KG1 (cell line): ENCODE results near the gene TNS1.
"Not testable (repeated sequence)": the region's sequence is repeated elsewhere in the genome, so short reads cannot be mapped to it uniquely, and the experiment has no call there.

ENCODE experiments used
- DNase-seq: peaks from one replicate; lab custom pipeline; 2025; lab: John Stamatoyannopoulos, UW

The TNS1 gene

DNA sequence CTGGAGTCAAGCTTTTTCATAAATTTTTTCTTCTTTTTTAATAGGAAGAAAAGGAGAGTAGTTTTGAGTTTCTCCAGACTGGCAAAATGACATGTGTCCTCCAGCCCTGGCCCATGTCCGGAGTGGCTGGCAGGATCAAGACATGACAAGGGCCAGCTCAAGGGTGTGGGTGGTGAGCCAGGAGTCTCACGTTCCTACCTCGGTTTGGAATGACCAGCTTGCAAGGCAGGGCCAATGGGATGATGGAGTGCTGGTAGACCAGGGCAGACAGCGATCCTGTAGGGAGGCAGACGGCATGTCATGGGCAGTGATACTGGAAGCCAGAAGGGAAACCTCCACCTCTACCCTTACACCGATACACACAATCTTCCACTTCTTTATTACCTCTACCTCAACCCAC, 190.6 kb downstream of the TNS1 start:
- no peak for DNase-seq

DNA sequence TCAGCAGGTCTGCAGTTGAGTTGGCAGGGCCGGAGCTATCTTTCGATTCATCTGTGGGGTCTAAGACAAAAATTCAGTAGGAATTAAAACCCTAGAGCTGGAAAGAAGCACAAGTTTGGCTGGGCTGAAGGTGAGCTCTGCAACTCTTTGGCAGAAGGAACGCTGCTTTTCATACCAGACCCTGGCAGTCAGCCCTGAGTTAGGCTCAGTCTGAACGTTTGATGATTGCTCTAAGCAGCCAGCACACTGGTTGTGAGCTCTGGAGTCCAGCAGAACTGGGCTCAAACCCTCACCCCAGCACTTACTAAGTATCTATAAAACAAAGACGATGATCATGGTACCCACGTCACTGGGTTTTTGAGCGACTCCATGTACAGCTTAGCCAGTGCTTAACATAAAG, 192.5 kb downstream of the TNS1 start:
- no peak for DNase-seq

DNA sequence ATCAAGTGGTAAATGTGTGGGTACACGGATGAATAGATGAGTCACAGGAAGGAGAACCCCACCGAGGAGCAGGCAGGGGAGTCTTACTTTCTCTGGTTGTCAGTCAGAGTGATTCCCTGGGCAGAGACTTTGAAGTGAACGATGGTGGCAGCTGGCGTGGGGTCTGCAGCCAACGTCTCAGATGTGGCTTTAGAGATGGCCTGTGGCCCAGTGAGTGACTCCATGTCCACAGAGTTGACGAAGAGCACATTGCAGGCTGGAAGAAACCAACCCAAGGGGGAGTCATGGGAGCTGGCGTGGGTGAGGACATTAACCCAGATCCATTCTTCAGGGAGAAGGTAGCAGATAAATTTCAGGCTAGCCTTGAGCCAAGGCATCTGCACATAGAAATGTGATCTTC, 193.1 kb downstream of the TNS1 start:
- no peak for DNase-seq

DNA sequence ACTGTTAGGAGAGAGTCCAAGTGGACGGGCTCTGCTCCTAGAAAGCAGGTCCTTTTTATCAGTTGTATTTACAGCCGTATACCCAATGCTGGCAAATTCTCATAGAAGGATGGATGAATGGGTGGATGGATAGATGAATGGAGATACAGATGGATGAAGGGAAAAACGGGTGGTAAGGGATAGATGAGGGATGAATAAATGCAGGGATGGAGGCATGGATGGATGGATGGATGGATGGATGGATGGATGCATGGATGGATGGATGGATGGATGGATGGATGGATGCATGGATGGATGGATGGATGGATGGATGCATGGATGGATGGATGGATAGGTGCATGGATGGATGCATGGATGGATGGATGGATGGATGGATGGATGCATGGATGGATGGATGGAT, 193.8 kb downstream of the TNS1 start:
- not testable (repeated sequence) for DNase-seq

DNA sequence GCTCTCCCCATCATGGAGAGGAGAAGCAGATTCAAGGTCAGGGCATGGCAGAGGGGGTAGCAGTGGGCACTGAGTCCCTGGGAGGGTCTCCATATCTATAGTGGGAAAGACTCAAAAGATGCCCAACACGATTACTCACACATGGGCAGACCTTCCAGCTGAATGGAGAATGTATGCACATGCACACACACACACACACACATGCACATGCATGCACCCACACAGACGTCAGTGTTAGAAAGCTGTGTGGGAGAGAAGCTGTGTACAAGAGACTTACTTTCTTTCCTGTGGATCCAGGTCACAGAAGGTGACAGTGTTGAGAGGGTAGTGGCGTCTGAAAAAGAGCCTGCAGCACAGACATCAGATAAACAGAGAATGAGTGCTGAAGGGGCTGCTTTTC, 194.5 kb downstream of the TNS1 start:
- DNase-seq: no peak

DNA sequence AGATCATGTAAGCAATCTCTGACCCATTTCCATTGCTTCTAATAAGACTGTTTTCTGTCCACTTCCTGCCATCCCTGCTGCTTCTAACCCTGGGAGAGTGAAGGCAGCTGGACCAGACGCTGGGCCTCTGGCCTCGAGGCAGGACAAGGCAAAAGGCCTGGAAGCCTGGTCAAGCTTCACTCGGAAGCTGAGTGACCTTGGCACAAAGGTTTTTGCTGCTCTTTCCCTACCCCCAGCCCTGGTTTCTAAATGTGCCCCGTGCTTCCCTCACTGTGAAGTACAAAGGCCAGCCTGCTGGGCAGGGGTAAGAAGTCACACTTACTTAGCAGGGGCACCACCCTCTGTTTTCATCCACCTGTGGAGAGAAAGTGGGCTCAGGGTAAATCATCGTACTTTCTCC, 195.0 kb downstream of the TNS1 start:
- DNase-seq: no peak

DNA sequence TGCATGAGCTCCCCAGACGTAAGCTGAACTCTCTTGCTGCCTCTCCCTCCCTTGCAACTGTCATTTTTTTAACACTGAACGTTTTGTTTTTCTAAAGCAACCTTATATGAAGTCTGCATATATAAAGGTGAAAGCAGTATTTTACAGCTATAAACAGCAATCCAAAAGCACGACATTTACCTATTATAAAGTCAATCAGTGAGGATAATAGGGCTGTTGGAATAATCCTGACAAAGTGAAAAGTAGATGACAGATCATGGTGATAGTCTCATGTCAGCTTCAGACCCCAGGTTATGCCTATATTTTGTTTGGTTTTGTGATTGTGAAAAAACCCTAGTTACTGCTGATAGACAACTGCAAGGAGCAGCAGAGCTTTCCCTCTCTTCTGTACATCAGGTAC, 195.8 kb downstream of the TNS1 start:
- no peak for DNase-seq

DNA sequence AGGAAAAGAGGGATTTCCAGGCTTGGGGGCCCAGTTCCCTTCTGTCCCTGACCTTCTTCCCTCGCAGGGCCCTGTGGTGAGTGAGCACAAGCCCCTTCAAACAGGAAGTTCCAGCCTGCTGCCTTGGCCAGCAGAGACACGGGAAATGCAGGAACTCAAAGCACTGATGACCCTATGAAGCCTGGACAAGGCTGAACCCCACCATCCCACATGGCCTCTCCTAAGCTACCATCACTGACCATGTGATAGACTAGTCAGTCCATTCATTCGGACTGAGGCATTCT, 196.4 kb downstream of the TNS1 start:
- no peak for DNase-seq

DNA sequence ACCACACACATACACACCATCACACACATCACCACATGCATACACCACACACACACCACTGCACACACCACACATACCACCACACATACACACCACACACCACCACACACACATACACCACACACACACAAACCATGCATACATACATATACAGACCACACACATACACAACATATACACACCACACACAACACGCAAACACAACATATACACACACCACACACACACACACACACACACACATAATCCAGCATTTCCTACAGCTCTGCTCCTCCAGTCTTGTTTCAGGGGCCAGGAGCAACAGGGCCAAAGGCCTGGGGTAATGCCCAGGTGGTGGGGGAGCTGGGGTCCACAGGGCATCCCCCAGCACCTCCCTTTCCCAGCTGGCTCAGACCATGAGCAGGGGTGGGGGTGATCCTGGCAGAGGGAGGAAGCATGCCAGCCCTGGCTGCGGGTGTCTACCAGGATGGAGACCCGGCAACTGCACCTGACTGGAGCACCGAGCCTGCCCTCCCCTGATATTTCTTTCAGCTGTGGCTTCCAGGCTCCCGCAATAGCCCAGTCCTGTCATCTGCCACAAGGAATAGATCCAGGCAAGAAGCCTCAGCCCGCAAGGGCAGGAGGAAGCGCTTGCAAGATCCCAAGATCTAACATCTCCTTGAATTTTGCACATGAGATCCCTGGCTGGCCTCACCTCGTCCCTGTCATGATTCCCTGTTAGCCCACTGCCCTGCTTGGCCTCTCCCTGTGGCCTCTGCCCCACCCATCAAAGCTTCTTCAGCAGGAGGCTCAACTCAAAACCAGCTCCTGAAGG, 196.9 kb downstream of the TNS1 start:
- no peak for DNase-seq

DNA sequence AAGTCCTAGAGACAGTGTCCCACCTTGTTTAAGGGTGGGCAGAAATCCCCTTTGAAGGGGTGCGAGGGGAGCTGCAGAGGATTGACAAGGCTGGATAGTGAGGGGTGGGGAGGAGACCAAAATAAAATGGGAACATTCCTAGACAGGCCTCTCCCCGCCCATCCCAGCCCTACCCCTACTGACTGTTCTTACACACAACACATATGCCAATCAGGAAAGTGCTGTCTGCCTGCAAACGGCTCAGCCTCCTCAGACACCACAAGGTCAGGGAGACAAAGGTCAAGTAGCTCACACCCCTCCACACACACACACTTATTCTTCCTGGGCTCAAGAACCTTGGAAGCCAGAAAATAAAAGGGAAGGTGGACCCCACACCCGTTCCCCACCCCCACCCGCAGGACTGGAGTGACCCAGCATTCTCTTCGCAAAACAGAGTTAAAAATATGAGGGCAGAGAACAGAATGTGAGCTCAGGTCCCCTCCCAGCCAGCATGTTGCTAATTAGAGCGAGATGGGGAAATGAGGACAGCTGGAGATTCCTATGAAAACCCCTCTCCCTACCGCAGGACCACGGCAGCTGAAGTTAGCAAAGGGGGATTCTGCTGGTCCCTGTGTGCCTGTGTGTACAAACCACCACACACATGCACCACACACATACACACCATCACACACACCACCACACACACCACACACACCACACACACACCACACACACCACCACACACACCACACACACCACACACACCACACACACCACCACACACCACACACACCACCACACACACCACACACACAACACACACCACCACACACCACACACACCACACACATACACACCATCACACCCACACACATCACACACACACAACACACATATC, 197.8 kb downstream of the TNS1 start:
- no peak for DNase-seq

DNA sequence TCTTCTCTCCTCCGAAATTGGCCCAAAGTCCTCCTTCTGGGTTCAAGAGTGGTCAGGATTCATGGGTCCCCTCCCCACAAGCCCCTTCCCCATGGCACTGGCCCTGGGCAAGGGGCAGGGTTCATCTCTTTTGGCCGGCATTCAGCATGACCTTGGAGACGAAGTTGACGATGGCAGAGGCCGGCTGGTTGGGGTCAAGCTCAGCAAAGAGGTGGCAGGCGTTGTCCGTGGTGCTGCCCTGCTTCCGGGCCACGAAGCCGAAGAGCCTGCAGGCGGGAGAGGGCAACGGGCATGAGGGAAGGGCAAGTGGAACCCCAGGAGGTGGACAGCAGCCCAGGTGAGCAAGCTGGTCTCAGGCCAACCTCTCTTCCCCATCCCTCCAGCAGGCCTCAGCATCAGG, 198.5 kb downstream of the TNS1 start:
- DNase-seq: no peak

DNA sequence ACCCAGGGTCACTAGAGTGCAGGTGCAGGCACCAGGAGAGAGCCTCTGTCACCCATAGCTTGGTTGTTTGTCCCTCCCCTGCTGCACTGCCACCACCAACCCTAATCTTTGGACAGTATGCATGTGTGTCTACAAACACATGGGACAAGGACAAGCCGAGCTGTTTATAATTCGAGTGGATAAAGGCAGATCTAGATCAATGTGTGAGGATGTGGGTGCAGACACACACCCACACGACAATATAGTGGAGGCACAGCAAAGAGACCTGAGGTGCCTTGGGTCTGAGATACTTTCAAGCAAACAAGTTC, 199.2 kb downstream of the TNS1 start:
- no peak for DNase-seq

DNA sequence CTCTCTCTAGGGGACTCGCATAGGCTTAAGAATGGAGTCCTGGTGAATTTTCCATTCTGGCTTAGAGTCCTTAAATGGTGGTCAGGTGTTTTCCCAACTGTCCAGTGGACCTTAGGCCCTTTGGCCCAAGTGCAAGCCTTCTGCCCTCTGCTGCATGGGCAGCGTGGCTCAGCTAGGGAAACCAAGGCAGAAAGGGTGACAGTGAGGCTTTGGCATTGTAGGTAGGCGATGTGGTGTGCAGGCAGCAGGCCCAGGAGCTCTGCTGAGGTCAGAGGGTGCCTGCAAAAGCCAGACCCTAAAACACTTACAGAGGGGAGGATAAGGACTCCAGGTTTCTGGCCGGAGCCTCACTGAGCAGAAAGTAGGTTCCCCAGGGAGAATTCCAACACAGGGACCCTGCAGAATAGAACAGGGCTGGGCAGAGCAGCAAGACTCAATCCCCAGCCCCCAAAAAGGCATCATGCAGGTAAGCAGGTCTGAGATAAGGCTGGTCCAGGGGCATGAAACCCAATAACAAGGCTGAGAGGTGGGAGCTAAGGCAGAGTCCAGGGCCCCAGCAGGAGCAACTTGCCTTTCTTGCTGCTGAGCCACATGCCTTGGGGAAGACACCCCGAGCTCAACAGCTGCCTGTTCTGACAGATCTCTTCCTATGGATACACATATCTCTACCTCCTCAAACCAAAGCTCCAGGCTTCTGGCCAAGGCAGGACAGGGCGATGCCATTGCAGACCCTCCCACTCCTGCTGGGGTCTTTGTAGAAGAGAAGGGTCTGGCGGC, 199.7 kb downstream of the TNS1 start:
- no peak for DNase-seq

DNA sequence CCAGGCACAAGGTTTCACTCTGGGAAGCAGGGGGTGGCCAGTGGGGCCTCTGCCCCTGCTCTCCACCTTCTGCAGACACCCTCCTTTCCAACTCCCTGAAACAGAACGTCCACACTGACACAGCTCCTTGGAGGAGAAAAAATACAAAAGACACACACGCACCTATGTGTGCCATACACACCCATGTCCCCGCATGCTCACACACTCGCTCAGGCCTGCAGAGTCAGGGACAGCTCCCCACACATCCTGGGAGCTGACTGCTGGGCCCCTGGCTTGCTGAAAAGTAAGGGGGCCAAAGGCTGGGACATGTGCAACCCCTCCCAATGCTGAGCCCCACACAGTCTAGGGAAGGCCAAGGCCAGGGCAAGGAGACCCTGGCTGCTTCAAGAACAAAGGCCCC, 200.5 kb downstream of the TNS1 start:
- DNase-seq: no peak

DNA sequence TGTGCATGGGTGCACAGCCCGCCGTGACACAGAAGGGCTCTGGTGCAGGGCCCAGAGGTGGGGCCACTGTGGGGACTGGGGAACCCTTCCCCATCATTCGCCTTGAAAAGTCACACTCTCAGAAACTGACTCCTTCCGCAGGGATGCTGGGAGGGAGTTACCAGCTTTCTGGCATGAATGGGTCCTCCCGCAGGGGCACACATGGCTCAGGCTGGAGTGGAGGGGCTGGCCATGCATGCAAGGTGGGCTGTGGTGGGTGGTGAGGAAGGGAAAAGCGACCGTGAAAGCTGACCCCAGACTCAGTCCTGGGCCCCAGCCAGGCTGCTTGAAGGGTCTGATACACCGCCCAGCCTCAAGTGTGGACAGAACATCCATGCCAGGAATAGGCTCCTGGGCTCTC, 201.1 kb downstream of the TNS1 start:
- no peak for DNase-seq

DNA sequence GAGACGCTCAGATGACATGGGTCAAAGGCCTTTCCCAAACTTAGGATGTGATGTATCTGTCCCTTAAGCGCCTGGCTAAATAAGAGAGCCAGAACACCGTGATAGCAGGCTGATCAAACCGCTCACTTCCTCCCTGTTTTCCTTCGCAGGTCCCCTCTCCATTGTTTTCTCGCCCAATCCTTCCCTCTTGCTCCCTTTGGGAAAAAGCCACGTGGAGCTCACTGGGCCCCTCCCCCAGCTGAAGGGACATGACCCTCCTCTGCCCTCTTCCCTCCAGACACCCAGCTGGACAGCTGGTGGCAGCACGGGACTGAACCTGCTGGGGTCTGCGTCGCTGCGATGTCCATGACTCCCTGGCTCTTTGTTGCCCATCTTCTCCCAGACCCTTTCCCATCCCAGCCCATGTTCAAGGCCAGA, 201.7 kb downstream of the TNS1 start:
- DNase-seq: no peak

DNA sequence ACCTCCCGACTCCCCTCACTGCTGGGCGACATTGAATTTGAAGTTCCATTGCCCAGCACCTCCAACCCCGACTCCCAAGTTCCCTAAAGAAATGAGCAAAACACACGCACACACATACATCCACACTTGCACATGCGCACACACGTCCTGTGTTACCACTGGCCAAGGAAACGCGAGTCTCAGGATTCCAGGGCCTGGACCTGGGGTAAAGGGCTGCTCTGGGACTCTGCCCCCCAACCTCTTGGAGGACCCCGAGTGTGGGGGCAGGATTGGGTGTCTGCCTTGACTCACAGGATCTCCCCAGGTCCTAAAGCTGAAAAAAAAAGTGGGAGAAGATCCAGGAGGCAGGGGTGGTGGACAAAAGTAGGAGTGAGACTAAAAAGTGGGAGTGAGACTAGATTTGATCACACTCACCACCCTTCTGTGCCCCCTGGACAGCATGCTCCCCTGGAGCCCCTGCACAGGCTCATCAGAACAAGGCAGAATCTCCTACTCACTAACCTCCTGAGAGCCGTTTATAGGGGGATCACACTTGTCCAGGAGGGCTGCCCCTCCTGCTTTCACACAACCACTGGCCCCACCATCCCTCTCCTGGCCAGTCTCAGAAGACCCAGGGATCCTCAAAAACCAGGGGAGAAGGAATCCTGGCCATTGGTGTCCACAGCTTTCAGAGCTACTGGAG, 202.2 kb downstream of the TNS1 start:
- DNase-seq: no peak

DNA sequence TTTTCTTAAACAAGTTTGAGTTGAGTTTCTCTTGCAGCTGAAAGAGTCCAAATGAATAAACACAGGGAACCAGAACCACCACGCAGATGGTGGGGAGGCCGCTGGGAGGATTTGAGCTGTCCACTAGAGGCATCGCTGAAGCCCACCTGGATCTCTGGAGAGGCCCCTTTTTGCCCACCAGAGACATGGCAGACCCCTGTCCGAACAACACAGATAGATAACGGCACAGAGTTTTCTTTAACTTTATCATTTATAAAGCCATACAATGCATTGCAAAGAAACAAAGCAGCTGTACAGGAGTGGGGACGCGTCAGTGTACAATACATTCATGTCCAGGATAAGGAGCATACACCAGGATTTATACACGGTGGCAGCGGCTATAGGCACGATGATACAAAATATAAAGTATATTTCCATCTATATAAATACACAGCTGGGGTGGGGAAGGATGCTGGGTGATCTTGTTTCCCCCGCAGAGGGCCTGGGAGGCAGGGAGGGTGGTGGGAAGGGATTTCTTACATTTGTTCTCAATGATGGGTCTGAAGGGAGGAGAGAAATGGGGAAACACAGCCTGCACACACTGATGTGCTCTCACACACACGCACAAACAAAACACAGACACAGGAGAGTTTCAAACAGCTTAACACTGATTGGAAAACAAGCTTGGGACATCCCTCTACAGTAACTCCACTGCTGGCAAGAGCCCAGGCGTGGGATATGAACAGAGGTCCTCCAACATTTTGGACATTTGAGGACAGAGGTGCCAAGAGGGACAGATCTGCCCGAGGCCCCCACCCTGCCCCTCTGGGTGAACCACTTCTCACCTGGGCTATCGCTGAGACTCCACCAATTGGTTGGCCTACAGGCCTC, 203.0 kb downstream of the TNS1 start:
- DNase-seq: no peak

DNA sequence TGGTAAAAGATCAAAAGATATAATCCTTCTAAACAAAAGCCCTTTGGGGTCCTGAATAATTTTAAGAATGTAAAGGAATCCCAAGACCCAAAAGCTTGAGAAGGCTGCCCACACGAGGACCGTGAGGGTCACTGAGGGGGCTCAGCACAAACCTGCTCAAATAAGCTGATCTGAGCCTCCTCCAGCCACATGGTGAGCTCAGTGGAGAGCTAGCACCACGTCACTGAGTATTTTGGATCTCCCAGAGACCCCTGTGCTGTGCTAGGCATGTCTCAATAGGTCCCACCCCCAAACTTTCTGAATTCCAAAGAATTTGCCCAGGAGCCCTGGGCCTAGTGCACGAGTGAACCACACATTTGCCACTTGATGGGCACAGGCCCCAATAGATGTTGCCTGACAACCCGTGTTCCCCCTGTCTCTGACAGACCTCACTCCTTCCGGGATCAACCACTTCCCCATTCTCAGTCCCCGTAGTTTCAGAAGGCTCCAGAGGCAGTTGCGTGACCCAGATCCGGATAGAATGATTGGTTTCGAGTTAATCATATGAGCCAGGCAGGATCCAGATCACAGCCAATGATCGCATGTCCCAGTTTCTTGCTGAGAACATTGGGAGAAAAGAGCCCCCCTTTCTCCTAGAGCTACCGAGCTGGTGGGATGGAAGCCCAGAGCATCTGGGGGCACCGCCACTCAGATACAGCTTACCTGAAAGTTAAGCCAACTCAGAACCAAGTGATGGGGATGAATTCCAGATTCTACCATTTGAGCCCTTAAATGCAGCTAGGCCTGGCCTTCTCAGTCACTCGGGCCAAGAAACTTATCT, 203.8 kb downstream of the TNS1 start:
- peak; percentile 70 for DNase-seq

DNA sequence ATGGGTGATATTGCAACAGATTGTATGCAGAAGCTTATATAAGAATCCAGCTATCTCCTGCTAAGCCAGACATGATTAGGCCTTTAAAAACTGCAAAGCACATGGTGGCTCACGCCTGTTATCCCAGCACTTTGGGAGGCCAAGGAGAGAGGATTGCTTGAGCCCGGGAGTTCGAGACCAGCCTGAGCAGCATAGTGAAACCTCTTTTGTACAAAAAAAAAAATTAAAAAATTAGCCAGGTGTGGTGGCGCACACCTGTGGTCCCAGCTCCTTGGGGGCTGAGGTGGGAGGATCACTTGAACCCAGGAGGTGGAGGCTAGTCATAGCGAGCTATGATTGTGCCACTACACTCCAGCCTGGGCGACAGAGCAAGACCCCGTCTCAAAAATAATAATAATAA, 204.6 kb downstream of the TNS1 start:
- no peak for DNase-seq

DNA sequence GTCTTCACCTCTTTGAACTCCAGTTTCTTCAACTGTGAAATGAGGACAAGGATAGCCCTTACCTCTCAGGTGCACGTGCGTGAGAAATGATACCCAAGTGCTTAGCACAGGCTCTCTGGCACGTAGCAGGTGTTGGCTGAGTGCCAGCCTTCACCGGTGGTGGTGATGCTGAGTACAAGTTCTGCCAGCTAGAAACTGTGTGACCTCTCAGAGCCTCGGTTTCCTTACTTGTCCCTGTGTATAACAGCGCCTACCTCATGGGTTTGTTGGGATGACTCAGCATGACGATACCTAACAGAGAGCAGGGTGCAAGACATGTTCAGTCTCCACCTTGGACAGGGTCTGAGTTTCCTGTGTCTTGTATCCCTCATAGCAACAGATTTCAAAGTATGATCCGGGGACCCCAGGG, 205.1 kb downstream of the TNS1 start:
- no peak for DNase-seq
